Suprapubic skin (tissue), 4 donors: Measurements from ENCODE around the gene GPHA2.

Experiments
- CTCF ChIP-seq, 2 donors: fragments of 200-600 bp in 1 of 2; fragments of 450-650 bp in 1 of 2; sonication (generic) in 1 of 2; IDR thresholded peaks; one replicate each; pipeline ENCODE4 v1.5.1; 2016 to 2019; ENCODE audit warnings: antibody characterized with exemption in 2 of 2, mild to moderate bottlenecking in 1 of 2, moderate library complexity in 1 of 2
- EP300 ChIP-seq: sonication (generic); formaldehyde crosslinking; IDR thresholded peaks from one replicate; pipeline ENCODE4 v1.6.1; 2017; ENCODE audit warnings: antibody characterized with exemption
- POLR2A ChIP-seq, 2 donors: fragments of 450-650 bp; IDR thresholded peaks; one replicate each; pipeline ENCODE4 v1.6.1; 2017; ENCODE audit warnings: antibody characterized with exemption in 2 of 2, mild to moderate bottlenecking in 2 of 2, moderate library complexity in 2 of 2
- POLR2AphosphoS5 ChIP-seq, 3 donors: sonication (generic); formaldehyde crosslinking; IDR thresholded peaks; one replicate each; pipeline ENCODE4 v1.6.1; 2017; ENCODE audit warnings: antibody characterized with exemption in 3 of 3

DNA sequence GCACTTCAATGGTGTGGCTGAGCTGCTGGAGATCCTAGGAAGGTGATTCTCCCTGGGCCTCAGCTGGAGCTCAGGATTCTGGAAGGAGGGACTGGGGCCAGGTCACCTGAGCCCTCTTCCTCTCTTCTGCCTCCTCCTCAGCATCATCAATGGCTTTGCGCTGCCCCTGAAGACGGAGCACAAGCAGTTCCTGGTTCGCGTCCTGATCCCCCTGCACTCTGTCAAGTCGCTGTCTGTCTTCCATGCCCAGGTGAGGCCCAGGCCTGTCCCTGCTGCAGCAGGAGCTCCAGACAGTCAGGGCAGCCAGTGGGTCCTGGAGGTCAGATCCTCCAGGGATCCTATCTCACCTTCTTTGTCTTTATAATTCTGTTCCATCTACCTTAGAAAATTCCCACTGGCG lies 5.4 kb downstream of the GPHA2 start:
- TF ChIP-seq CTCF (IDR thresholded peaks at IDR 0.05) (no peak), POLR2AphosphoS5 (IDR thresholded peaks at IDR 0.05) (no peak), POLR2A (IDR thresholded peaks at IDR 0.05) (no peak), EP300 (no peak)
